HCT116 (cell line): ENCODE data around the gene PEMT. TPM values are rescaled to one million over a fixed set of nuclear protein-coding genes. Genes with fewer than 3 reads are reported as not detected.

ENCODE experiments used
- ATAC-seq: fragments of 200-7000 bp; cut with Tn5 transposase; 2 replicates; pipeline ENCODE4 v1.9.1; 2020; ENCODE audit warnings: mild to moderate bottlenecking, moderate library complexity
- BruUV-seq: library from RNA; stranded (reverse); fragments of 400-500 nt; replicated peaks from 2 replicates; lab custom pipeline; 2021; lab: Mats Ljungman, UMichigan
- CTCF ChIA-PET: fragments of 300-600 bp; sonication (Branson Sonifier 250); formaldehyde crosslinking; loops from one replicate; lab custom pipeline; 2021; ENCODE audit warnings: antibody characterized with exemption; lab: Charles Lee
- POLR2A ChIA-PET: fragments of 300-600, 350-600 bp; sonication (Branson Sonifier 250); formaldehyde crosslinking; loops from one replicate; lab custom pipeline; 2021; ENCODE audit warnings: antibody characterized with exemption; lab: Charles Lee
- RAD21 ChIA-PET, 2 experiments: fragments of 300-600 bp; sonication (Branson Sonifier 250); formaldehyde crosslinking; loops; one replicate each; lab custom pipeline; 2023; ENCODE audit warnings: low total read pairs in 2 of 2; ENCODE audit not compliant: uncharacterized antibody in 2 of 2, unreplicated experiment in 2 of 2, low non-redundant PET in 1 of 2; lab: Charles Lee
- DNase-seq: peaks from one replicate; pipeline ENCODE4 v3.0.0-alpha.2; 2010; ENCODE audit warnings: low read depth, low spot score
- H2AFZ ChIP-seq: fragments of 200-600 bp; shearing (Covaris generic), sonication (generic); 2 replicates; pipeline ENCODE4 v1.6.1; 2017; ENCODE audit warnings: low read depth, mixed run types, mixed read lengths, antibody characterized with exemption, low read length; ENCODE audit not compliant: poor library complexity, severe bottlenecking
- H3K27ac ChIP-seq: 2 replicates; pipeline ENCODE4 v1.5.1; 2012; ENCODE audit warnings: low read depth, low read length
- H3K27me3 ChIP-seq: fragments of 200-600 bp; sonication (generic); 2 replicates; pipeline ENCODE4 v1.6.1; 2016; ENCODE audit warnings: mixed run types, low read length, mixed read lengths; ENCODE audit not compliant: insufficient read depth
- H3K36me3 ChIP-seq, 2 experiments: fragments of 200-500 bp in 1 of 2; fragments of 200-600 bp in 1 of 2; sonication (Bioruptor generic) in 1 of 2; sonication (generic) in 1 of 2; 2 replicates each; pipeline versions ENCODE4 v1.5.1 to v1.6.1; 2014 to 2016; ENCODE audit warnings: low read length in 2 of 2, inconsistent platforms in 1 of 2, mixed read lengths in 1 of 2, mixed run types in 1 of 2; ENCODE audit not compliant: insufficient read depth in 2 of 2, control insufficient read depth in 1 of 2
- H3K4me1 ChIP-seq, 2 experiments: fragments of 200-600 bp in 1 of 2; sonication (generic) in 1 of 2; 2 replicates each; pipeline versions ENCODE4 v1.5.1 to v1.6.1; 2012 to 2017; ENCODE audit warnings: low read length in 2 of 2, inconsistent platforms in 1 of 2, mild to moderate bottlenecking in 1 of 2, mixed read lengths in 1 of 2, mixed run types in 1 of 2, moderate library complexity in 1 of 2; ENCODE audit not compliant: insufficient read depth in 2 of 2, control insufficient read depth in 1 of 2
- H3K4me2 ChIP-seq: fragments of 200-600 bp; sonication (generic); 2 replicates; pipeline ENCODE4 v1.6.1; 2017; ENCODE audit warnings: mixed run types, low read length, mixed read lengths
- H3K4me3 ChIP-seq, 2 experiments: fragments of 200-600 bp in 1 of 2; sonication (generic) in 1 of 2; replicated peaks in 1 of 2; 2 replicates each; pipeline ENCODE4 v1.5.1; 2011 to 2016; ENCODE audit warnings: low read length in 2 of 2, control low read depth in 1 of 2, low read depth in 1 of 2, mild to moderate bottlenecking in 1 of 2, mixed read lengths in 1 of 2, mixed run types in 1 of 2
- H3K79me2 ChIP-seq: fragments of 200-600 bp; sonication (generic); 2 replicates; pipeline ENCODE4 v1.6.1; 2017; ENCODE audit warnings: mild to moderate bottlenecking, mixed run types, low read length, moderate library complexity, mixed read lengths; ENCODE audit not compliant: insufficient read depth
- H3K9ac ChIP-seq: fragments of 200-600 bp; sonication (generic); 2 replicates; pipeline ENCODE4 v1.6.1; 2016; ENCODE audit warnings: low read length, mixed read lengths
- H3K9me2 ChIP-seq: fragments of 200-600 bp; sonication (generic), shearing (Covaris generic); 2 replicates; pipeline ENCODE4 v1.6.1; 2017; ENCODE audit warnings: mixed run types, mild to moderate bottlenecking, moderate library complexity; ENCODE audit not compliant: insufficient read depth
- H3K9me3 ChIP-seq, 2 experiments: fragments of 200-500 bp in 1 of 2; fragments of 200-600 bp in 1 of 2; sonication (Bioruptor generic) in 1 of 2; sonication (generic) in 1 of 2; 2 replicates each; pipeline ENCODE4 v1.6.1; 2014 to 2017; ENCODE audit warnings: low read length in 2 of 2, mixed read lengths in 2 of 2, inconsistent platforms in 1 of 2, low read depth in 1 of 2, mild to moderate bottlenecking in 1 of 2, mixed run types in 1 of 2, moderate library complexity in 1 of 2; ENCODE audit not compliant: control insufficient read depth in 1 of 2, insufficient read depth in 1 of 2
- H4K20me1 ChIP-seq: fragments of 200-600 bp; sonication (generic), shearing (Covaris generic); 2 replicates; pipeline ENCODE4 v1.6.1; 2017; ENCODE audit warnings: mixed run types, mild to moderate bottlenecking, moderate library complexity; ENCODE audit not compliant: insufficient read depth
- CTCF ChIP-seq, 3 experiments: fragments of 200-600 bp in 1 of 3; sonication (generic) in 1 of 3; IDR thresholded peaks in 2 of 3; conservative IDR thresholded peaks in 1 of 3; 2 replicates each; pipeline ENCODE4 v1.5.1; 2012 to 2017; ENCODE audit warnings: low read depth in 2 of 3, low read length in 2 of 3, antibody characterized with exemption in 1 of 3, borderline replicate concordance in 1 of 3, control low read depth in 1 of 3, mild to moderate bottlenecking in 1 of 3, mixed read lengths in 1 of 3, mixed run types in 1 of 3, moderate library complexity in 1 of 3; ENCODE audit not compliant: insufficient read depth in 1 of 3
- ELF1 ChIP-seq: IDR thresholded peaks from 2 replicates; pipeline ENCODE4 v1.6.1; 2012; ENCODE audit warnings: low read depth, borderline replicate concordance
- EZH2 ChIP-seq: fragments of 200-600 bp; sonication (generic); IDR thresholded peaks from 2 replicates; pipeline ENCODE4 v1.6.1; 2017; ENCODE audit warnings: antibody characterized with exemption, mixed run types
- FOSL1 ChIP-seq: IDR thresholded peaks from 2 replicates; pipeline ENCODE4 v1.6.1; 2012; ENCODE audit warnings: low read depth
- POLR2AphosphoS5 ChIP-seq: IDR thresholded peaks from 2 replicates; pipeline ENCODE4 v1.6.1; 2011; ENCODE audit warnings: mild to moderate bottlenecking, low read depth, low read length, moderate library complexity
- SRF ChIP-seq: IDR thresholded peaks from 2 replicates; pipeline ENCODE4 v1.6.1; 2012; ENCODE audit warnings: low read depth
- TCF7L2 ChIP-seq: IDR thresholded peaks from 2 replicates; pipeline ENCODE4 v1.7.0; 2011; ENCODE audit warnings: borderline replicate concordance, inconsistent platforms; ENCODE audit not compliant: insufficient read depth, insufficient read length; ENCODE audit errors: extremely low read depth
- YY1 ChIP-seq: IDR thresholded peaks from 2 replicates; pipeline ENCODE4 v1.6.1; 2011; ENCODE audit warnings: low read length, low read depth, moderate library complexity, mild to moderate bottlenecking; ENCODE audit not compliant: insufficient replicate concordance; ENCODE audit errors: extremely low read depth
- ZFX ChIP-seq: fragments of 450-650 bp; IDR thresholded peaks from 2 replicates; pipeline ENCODE4 v1.6.1; 2017
- intact Hi-C: fragments of 100-400 bp; cut with micrococcal nuclease; formaldehyde crosslinking; loops from 2 replicates; pipeline ENCODE4 v1.10.0; 2022
- total RNA-seq: library from RNA; stranded (reverse); gene quantifications from one replicate; pipeline ENCODE4 v1.2.1, GENCODE V29; 2021; ENCODE audit not compliant: unreplicated experiment

The PEMT gene
- total RNA-seq, 1 experiment from 2014 or later, result 52.1 TPM

GRCh38 chr17:17546399-17547185 lies 44.9 kb downstream of the PEMT start:
- TF ChIP-seq TCF7L2, result no peak
- TF ChIP-seq EZH2, result no peak
- TF ChIP-seq POLR2AphosphoS5, result no peak
- no peak for TF ChIP-seq FOSL1
- no peak for TF ChIP-seq CTCF (IDR thresholded peaks at IDR 0.05 in 2 of 3, conservative IDR thresholded peaks at IDR 0.05 in 1 of 3; ENCODE audit: borderline replicate concordance in 1 of 3, insufficient read depth in 1 of 3, low read depth in 2 of 3, low read length in 2 of 3)
- no peak for TF ChIP-seq SRF
- TF ChIP-seq ZFX, result no peak
- no peak for TF ChIP-seq YY1
- no peak for TF ChIP-seq ELF1
- Histone ChIP-seq H3K36me3 (no peaks in the 10 kb centered on the region), H3K27ac (no peak overlapping the region), H3K4me1 (no peaks in the 10 kb centered on the region), H3K4me3 (no peak overlapping the region), H3K4me2 (no peak overlapping the region), H3K9ac (no peak overlapping the region), H3K27me3 (no peaks in the 10 kb centered on the region), H3K9me2 (no peaks in the 10 kb centered on the region), H2AFZ (no peak overlapping the region), H4K20me1 (no peaks in the 10 kb centered on the region), H3K9me3 (no peaks in the 10 kb centered on the region), H3K79me2 (no peaks in the 10 kb centered on the region)
- intact Hi-C loops, result no loop called here
- no peak for DNase-seq
- no peak for ATAC-seq
- RAD21 ChIA-PET, result no interaction called here
- POLR2A ChIA-PET, result no interaction called here
- CTCF ChIA-PET, result interaction anchor here (0.8 kb wide), 1 partner anchor 22 kb away, joined by 3 read pairs; no protein-coding TSS in a partner anchor
- no TSS peak for BruUV-seq
